Skin of body (tissue), 2 donors: ENCODE data around the gene MARCHF2. TPM values are rescaled to one million over a fixed set of nuclear protein-coding genes. Genes with fewer than 3 reads are reported as not detected.
"Not testable (repeated sequence)": the region's sequence is repeated elsewhere in the genome, so short reads cannot be mapped to it uniquely, and the experiment has no call there.

ENCODE experiments used
- DNase-seq: peaks from one replicate; lab custom pipeline; 2025; lab: John Stamatoyannopoulos, UW
- total RNA-seq: library from RNA; depleted of rRNA; stranded (reverse); fragments of >200 nt; gene quantifications from one replicate; pipeline ENCODE4 v1.2.3, GENCODE V29; 2014

MARCHF2 gene
- 24.0 TPM for total RNA-seq

DNA sequence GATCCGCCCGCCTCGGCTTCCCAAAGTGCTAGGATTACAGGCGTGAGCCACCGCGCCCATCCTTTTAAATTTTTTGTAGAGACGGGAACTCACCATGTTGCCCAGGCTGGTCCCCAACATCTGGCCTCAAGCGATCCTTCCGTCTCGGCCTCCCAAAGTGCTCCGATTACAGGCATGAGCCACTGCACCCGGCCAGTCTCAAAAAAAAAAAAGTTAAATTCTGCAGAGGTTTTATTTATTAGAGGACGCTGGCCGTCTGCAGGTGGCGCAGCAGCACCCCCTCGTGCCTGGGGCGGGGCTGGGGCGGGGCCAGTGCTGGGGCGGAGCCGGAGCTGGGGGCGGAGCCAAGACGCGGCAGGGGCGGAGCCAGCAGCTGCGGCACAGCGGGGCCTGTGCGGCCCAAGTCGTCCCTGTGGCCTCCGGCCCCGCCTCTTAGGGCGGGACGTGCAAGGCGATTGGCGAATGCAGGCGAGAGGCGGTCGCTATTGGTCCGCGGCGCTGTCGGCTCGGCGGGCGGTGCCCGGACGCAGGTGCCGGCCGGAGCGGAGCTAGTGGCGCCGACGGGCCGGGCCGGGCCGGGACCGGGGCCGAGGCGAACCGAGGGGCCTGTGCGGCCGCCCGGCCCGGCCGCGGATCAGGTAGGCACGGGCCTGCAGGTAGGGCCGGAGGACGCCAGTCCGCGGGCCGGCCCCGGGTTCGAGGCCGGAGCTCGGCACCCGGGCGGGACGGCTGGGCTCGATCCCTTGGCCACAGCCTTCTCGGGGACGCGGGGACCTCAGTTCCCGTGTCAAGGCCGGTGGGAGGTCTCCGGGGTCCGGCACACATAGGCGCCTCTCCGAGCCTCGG lies at the start of gene MARCHF2:
TSS of gene MARCHF2 (plus strand) at position 523 of the 846 bp plus-strand sequence. CDS start 8,536 bp downstream, outside the sequence.
- peak; percentile 95 for DNase-seq

DNA sequence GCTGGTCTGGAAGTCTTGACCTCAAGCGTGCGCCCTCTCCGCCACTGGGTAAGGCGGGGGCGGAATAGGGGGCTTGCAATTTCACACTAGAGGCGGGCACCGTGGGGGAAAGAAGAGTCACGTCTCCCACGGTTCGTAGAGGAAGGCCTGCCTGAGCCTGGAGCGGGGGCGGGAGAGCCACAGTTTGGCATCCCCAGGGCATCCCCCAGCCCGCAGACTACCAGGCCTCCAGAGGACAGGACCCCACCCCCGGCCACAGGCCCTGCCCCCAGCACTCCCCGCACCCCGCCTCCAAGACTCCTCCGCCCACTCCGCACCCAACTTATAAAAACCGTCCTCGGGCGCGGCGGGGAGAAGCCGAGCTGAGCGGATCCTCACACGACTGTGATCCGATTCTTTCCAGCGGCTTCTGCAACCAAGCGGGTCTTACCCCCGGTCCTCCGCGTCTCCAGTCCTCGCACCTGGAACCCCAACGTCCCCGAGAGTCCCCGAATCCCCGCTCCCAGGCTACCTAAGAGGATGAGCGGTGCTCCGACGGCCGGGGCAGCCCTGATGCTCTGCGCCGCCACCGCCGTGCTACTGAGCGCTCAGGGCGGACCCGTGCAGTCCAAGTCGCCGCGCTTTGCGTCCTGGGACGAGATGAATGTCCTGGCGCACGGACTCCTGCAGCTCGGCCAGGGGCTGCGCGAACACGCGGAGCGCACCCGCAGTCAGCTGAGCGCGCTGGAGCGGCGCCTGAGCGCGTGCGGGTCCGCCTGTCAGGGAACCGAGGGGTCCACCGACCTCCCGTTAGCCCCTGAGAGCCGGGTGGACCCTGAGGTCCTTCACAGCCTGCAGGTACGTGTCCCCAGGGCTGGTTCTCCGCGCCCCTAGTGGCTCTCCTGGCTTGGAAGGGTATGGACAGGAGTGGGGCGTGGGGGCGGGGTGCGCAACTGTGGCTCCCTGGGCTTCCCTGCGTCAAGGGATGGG lies 49.0 kb upstream of the MARCHF2 start, which contains the start of gene ANGPTL4:
TSS of gene ANGPTL4 (plus strand) at position 353 of the 969 bp plus-strand sequence. CDS start at position 520, 167 bp downstream.
- DNase-seq: no peak

- DNase-seq: no peak
Measured at GRCh38 chr19:8366121-8366581, 47.0 kb upstream of the MARCHF2 start.

- DNase-seq: no peak
Measured at GRCh38 chr19:8366961-8367326, 46.2 kb upstream of the MARCHF2 start.

GRCh38 chr19:8367327-8368001 lies 45.6 kb upstream of the MARCHF2 start:
- DNase-seq: peak; percentile 92

GRCh38 chr19:8370176-8371010 lies 42.7 kb upstream of the MARCHF2 start:
- DNase-seq: no peak

- DNase-seq: no peak
Measured at GRCh38 chr19:8371011-8371804, 41.9 kb upstream of the MARCHF2 start.

- no peak for DNase-seq
Measured at GRCh38 chr19:8373867-8374813, 39.0 kb upstream of the MARCHF2 start.

GRCh38 chr19:8375766-8376165 lies 37.3 kb upstream of the MARCHF2 start:
- not testable (repeated sequence) for DNase-seq

GRCh38 chr19:8376373-8376974 lies 36.6 kb upstream of the MARCHF2 start:
- DNase-seq: not testable (repeated sequence)

DNA sequence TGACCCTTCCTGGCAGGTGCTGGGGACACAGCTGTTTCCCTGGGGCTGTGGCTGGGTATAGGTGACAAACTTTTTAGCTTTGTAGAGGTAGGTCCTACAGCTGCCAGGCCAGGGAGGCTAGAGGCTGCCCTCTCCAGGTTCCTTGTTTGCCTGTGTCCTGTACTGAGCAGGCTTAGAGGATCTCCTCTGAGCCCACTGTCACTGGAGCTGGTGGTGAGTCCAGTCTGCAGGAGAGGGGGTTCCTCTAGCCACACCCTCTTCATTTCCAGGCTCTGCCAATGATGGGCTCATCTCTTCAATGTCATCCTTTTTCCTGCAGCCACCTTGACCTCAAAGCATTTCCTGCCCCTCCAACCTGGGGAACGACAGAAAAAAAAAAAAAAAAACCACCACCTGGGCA lies 35.5 kb upstream of the MARCHF2 start:
- DNase-seq: no peak

- not testable (repeated sequence) for DNase-seq
Measured at GRCh38 chr19:8379156-8379891, 33.8 kb upstream of the MARCHF2 start.

GRCh38 chr19:8384569-8384968 lies 28.5 kb upstream of the MARCHF2 start:
- DNase-seq: not testable (repeated sequence)

DNA sequence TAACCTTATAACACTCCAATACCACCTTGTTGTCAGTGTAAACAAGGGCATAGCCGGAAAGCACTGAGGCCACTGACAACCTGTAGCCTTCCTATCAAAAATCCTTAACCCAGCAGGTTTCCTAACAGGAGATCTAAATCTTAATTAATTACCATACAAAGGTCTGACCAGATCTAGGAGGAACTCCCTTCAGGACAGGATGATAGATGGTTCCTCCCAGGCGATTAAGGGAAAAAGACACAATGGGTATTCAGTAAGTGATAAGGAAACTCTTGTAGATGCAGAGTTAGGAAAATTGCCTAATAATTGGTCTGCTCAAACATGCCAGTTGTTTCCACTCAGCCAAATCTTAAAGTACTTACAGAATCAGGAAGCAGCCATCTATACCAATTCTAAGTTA lies 28.0 kb upstream of the MARCHF2 start:
- DNase-seq: not testable (repeated sequence)

GRCh38 chr19:8385566-8385965 lies 27.5 kb upstream of the MARCHF2 start:
- DNase-seq: not testable (repeated sequence)

DNA sequence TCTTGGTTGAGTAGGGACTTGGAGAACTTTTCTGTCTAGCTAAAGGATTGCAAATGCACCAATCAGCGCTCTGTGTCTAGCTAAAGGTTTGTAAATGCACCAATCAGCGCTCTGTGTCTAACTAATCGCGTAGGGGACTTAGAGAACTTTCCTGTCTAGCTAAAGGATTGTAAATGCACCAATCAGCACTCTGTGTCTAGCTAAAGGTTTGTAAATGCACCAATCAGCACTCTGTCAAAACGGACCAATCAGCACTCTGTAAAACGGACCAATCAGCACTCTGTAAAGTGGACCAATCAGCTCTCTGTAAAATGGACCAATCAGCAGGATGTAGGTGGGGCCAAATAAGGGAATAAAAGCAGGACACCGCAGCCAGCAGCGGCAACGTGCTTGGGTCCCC lies 26.7 kb upstream of the MARCHF2 start:
- not testable (repeated sequence) for DNase-seq

DNA sequence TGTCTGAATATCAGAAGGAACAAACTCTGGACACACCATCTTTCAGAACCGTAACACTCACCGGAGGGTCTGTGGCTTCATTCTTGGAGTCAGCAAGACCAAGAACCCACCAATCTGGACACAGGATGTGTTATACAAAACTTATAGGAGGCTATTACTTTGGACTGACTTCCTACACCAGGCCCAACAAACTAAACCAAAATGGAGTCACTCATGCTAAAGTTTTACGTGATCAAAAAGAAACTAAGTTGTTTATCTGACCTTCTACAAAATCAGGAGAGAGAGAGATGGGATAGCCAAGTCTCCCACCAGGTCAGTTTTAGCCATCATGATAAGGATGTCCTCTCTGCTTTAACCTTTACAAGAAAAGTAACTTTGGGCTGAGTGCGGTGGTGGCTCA lies 26.1 kb upstream of the MARCHF2 start:
- no peak for DNase-seq
